ENCODE measurements around the gene GJC1.

The GJC1 gene

GRCh38 chr17:44864831-44865230 is 34.7 kb upstream of the GJC1 start:
- WGBS, 2 experiments: 89 to 90% methylated on average over 10 of the region's 10 CpGs
- H3K27ac ChIP-seq (ENCODE audit: insufficient read depth, low read depth, low read length, poor library complexity, severe bottlenecking): no peak overlapping the region
- peaks cover 31% of the 10 kb centered on the region for H3K36me3 ChIP-seq (ENCODE audit: control insufficient read depth, insufficient read depth, low read length)
- H3K9me3 ChIP-seq (ENCODE audit: control insufficient read depth, low read length): no peaks in the 10 kb centered on the region
- no peaks in the 10 kb centered on the region for H3K27me3 ChIP-seq (ENCODE audit: control insufficient read depth, insufficient read depth, low read length, poor library complexity, severe bottlenecking)
- no peak overlapping the region for H3K4me3 ChIP-seq (ENCODE audit: insufficient read depth, low read depth, low read length)
- H3K4me1 ChIP-seq (ENCODE audit: control insufficient read depth, insufficient read depth, low read length): no peaks in the 10 kb centered on the region

GRCh38 chr17:44863061-44863918 is 33.2 kb upstream of the GJC1 start:
- no peaks in the 10 kb centered on the region for H3K9me3 ChIP-seq (ENCODE audit: control insufficient read depth, low read length)
- H3K27me3 ChIP-seq (ENCODE audit: control insufficient read depth, insufficient read depth, low read length, poor library complexity, severe bottlenecking): no peaks in the 10 kb centered on the region
- WGBS, 2 experiments: 93 to 96% methylated on average over 12 of the region's 12 CpGs
- no peak overlapping the region for H3K27ac ChIP-seq (ENCODE audit: insufficient read depth, low read depth, low read length, poor library complexity, severe bottlenecking)
- H3K36me3 ChIP-seq (ENCODE audit: control insufficient read depth, insufficient read depth, low read length): peaks cover 46% of the 10 kb centered on the region
- H3K4me3 ChIP-seq (ENCODE audit: insufficient read depth, low read depth, low read length): no peak overlapping the region
- H3K4me1 ChIP-seq (ENCODE audit: control insufficient read depth, insufficient read depth, low read length): no peaks in the 10 kb centered on the region

- Histone ChIP-seq H3K4me3 (ENCODE audit: insufficient read depth, low read depth, low read length) (no peak overlapping the region), H3K27me3 (ENCODE audit: control insufficient read depth, insufficient read depth, low read length, poor library complexity, severe bottlenecking) (no peaks in the 10 kb centered on the region), H3K4me1 (ENCODE audit: control insufficient read depth, insufficient read depth, low read length) (no peaks in the 10 kb centered on the region), H3K36me3 (ENCODE audit: control insufficient read depth, insufficient read depth, low read length) (peaks cover 48% of the 10 kb centered on the region), H3K9me3 (ENCODE audit: control insufficient read depth, low read length) (no peaks in the 10 kb centered on the region), H3K27ac (ENCODE audit: insufficient read depth, low read depth, low read length, poor library complexity, severe bottlenecking) (no peak overlapping the region)
- 94 to 95% methylated on average over 9 of the region's 9 CpGs for WGBS, 2 experiments
Measured at GRCh38 chr17:44862278-44862914, 32.3 kb upstream of the GJC1 start.

DNA sequence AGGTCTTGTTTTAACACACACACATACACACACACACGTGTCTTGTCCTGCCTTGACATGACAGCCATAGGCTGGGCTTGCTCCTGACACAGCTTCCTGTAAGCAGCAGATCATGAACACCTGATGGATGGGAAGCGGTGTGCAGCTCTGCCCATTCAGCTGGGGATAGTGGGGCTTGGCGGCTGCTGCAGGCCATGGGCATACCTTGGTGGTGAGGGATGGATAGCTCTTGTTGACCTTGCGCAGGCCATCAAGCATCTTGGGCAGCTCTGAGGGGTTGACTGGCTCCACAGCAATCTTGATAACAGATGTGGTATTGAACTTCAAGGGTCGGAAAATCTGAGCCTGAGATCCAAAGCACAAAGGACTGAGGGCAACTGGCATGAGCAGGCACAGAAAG is 29.6 kb upstream of the GJC1 start:
- Histone ChIP-seq H3K9me3 (ENCODE audit: control insufficient read depth, low read length) (no peaks in the 10 kb centered on the region), H3K27ac (ENCODE audit: insufficient read depth, low read depth, low read length, poor library complexity, severe bottlenecking) (no peak overlapping the region), H3K36me3 (ENCODE audit: control insufficient read depth, insufficient read depth, low read length) (peaks cover 60% of the 10 kb centered on the region), H3K4me3 (ENCODE audit: insufficient read depth, low read depth, low read length) (no peak overlapping the region), H3K27me3 (ENCODE audit: control insufficient read depth, insufficient read depth, low read length, poor library complexity, severe bottlenecking) (no peaks in the 10 kb centered on the region), H3K4me1 (ENCODE audit: control insufficient read depth, insufficient read depth, low read length) (no peaks in the 10 kb centered on the region)
- WGBS, 2 experiments: 92 to 95% methylated on average over 5 of the region's 5 CpGs

DNA sequence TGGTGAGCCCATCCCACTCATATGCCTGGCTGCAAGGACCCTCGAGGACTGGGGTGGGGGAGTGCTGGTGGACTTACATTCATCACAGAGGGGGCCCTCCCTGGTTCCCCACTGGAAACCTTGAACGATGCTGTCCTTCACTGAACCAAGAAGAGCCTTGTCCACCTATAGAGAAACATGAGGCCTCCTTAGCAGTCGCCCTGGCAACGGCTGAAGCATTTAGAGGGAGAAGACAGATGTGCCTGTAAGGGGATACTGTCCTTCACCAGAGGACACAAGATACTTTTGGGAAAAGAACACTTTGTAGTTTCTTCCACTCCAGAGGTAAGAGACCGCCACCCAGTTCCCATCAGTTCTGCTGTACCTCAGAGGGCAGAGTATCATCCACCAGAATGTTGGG is 24.1 kb upstream of the GJC1 start:
- WGBS, 2 experiments: 92 to 94% methylated on average over 5 of the region's 5 CpGs
- H3K36me3 ChIP-seq (ENCODE audit: control insufficient read depth, insufficient read depth, low read length): peaks cover 56% of the 10 kb centered on the region
- H3K27me3 ChIP-seq (ENCODE audit: control insufficient read depth, insufficient read depth, low read length, poor library complexity, severe bottlenecking): no peaks in the 10 kb centered on the region
- no peak overlapping the region for H3K4me3 ChIP-seq (ENCODE audit: insufficient read depth, low read depth, low read length)
- H3K9me3 ChIP-seq (ENCODE audit: control insufficient read depth, low read length): no peaks in the 10 kb centered on the region
- H3K4me1 ChIP-seq (ENCODE audit: control insufficient read depth, insufficient read depth, low read length): no peaks in the 10 kb centered on the region
- no peak overlapping the region for H3K27ac ChIP-seq (ENCODE audit: insufficient read depth, low read depth, low read length, poor library complexity, severe bottlenecking)

DNA sequence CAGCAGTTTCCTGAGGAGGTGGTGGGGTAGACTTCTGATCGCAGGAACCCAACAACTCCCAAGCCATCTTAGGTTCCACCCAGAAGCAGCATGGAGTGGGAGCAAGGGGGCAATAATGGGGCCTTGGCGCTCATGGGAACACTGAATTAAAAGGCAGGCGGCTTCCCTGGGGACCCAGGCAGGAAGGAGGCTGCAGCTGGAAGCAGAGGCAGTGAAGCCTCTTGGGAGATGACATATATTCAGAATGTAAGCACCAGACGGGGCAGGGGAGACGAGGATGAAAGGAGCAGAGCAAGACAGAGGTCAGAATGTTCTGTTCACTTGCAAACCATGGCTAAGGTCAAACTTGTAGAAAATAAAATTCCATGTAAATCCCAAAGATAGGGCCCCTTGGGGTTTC is 20.5 kb upstream of the GJC1 start:
- WGBS, 2 experiments: 96% methylated on average over 5 of the region's 5 CpGs
- no peak overlapping the region for H3K4me3 ChIP-seq (ENCODE audit: insufficient read depth, low read depth, low read length)
- no peak overlapping the region for H3K27ac ChIP-seq (ENCODE audit: insufficient read depth, low read depth, low read length, poor library complexity, severe bottlenecking)
- H3K9me3 ChIP-seq (ENCODE audit: control insufficient read depth, low read length): no peaks in the 10 kb centered on the region
- H3K27me3 ChIP-seq (ENCODE audit: control insufficient read depth, insufficient read depth, low read length, poor library complexity, severe bottlenecking): no peaks in the 10 kb centered on the region
- H3K36me3 ChIP-seq (ENCODE audit: control insufficient read depth, insufficient read depth, low read length): peaks cover 37% of the 10 kb centered on the region
- no peaks in the 10 kb centered on the region for H3K4me1 ChIP-seq (ENCODE audit: control insufficient read depth, insufficient read depth, low read length)

DNA sequence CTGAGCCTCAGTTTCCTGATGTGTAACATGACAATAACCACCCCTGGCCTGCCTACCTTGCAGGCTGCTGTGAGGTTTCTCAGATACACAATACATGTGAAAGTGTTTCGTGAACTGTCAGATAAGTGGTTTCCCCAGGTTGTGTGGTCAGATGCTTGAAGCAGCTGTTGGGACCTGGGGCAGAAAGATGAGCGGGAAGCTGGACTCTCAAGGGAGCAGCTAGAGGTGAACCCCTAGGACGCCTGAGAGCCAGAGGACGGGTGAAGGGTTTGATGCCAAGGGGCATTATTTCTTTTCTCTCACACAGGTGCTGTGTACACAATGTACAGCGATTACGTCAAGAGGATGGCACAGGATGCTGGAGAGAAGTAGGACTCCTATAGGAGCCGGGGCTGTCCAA is 19.9 kb upstream of the GJC1 start:
- H3K27me3 ChIP-seq (ENCODE audit: control insufficient read depth, insufficient read depth, low read length, poor library complexity, severe bottlenecking): no peaks in the 10 kb centered on the region
- WGBS, 2 experiments: 94 to 98% methylated on average over 7 of the region's 7 CpGs
- H3K36me3 ChIP-seq (ENCODE audit: control insufficient read depth, insufficient read depth, low read length): peaks cover 37% of the 10 kb centered on the region
- H3K27ac ChIP-seq (ENCODE audit: insufficient read depth, low read depth, low read length, poor library complexity, severe bottlenecking): no peak overlapping the region
- H3K9me3 ChIP-seq (ENCODE audit: control insufficient read depth, low read length): no peaks in the 10 kb centered on the region
- no peaks in the 10 kb centered on the region for H3K4me1 ChIP-seq (ENCODE audit: control insufficient read depth, insufficient read depth, low read length)
- H3K4me3 ChIP-seq (ENCODE audit: insufficient read depth, low read depth, low read length): no peak overlapping the region

DNA sequence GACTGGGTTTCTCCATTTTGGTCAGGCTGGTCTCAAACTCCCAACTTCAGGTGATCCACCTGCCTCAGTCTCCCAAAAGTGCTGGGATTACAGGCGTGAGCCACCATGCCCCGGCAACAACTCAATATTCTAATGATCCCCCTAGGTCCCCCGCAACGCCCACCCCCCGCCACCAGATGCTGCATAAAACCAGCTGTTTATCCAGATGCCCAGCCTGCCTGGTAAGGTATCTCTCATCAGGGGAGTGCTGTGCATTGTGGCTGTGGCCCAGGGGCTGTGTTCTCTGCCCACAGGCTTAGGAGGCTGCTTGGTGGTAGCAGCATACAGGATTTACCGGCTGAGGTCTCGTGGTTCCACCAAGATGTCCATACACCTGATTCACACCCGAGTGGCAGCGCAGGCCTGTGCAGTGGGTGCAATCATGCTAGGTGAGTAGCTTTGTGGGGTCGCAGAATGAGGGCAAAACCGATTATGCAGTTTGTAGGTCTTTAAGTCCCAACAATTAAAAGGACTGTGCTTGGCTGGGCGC is 18.9 kb upstream of the GJC1 start:
- Histone ChIP-seq H3K36me3 (ENCODE audit: control insufficient read depth, insufficient read depth, low read length) (peaks cover 27% of the 10 kb centered on the region), H3K27me3 (ENCODE audit: control insufficient read depth, insufficient read depth, low read length, poor library complexity, severe bottlenecking) (no peaks in the 10 kb centered on the region), H3K9me3 (ENCODE audit: control insufficient read depth, low read length) (no peaks in the 10 kb centered on the region), H3K4me3 (ENCODE audit: insufficient read depth, low read depth, low read length) (no peak overlapping the region), H3K4me1 (ENCODE audit: control insufficient read depth, insufficient read depth, low read length) (peaks cover 6% of the 10 kb centered on the region), H3K27ac (ENCODE audit: insufficient read depth, low read depth, low read length, poor library complexity, severe bottlenecking) (no peak overlapping the region)
- WGBS, 2 experiments: 93 to 95% methylated on average over 12 of the region's 12 CpGs

DNA sequence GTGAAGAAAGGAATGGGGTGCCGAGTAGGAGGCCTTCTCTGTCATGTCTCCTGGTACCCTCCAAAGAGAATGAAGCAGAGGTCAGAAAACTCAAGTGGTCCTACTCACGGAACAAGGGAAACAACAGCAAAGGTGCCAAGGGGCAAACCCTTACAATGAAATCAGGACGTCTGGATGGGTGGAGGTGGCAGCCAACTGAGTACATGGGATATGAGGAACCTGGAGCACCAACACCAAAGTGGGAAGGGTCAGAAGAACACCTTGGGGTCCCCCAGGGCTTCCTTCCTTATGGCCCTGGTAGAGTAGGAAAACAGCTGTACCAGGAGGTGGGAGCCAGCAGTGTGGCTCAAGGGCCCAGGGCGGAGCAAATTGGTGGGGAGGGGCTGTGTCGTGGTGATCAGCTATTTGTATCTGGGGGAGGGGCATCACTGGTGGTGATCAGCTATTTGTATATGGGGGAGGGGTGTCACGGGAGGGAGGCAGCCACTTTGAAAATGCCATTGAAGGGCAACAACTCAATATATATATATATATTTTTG is 18.2 kb upstream of the GJC1 start:
- no peaks in the 10 kb centered on the region for H3K27me3 ChIP-seq (ENCODE audit: control insufficient read depth, insufficient read depth, low read length, poor library complexity, severe bottlenecking)
- H3K36me3 ChIP-seq (ENCODE audit: control insufficient read depth, insufficient read depth, low read length): peaks cover 20% of the 10 kb centered on the region
- no peak overlapping the region for H3K4me3 ChIP-seq (ENCODE audit: insufficient read depth, low read depth, low read length)
- no peak overlapping the region for H3K27ac ChIP-seq (ENCODE audit: insufficient read depth, low read depth, low read length, poor library complexity, severe bottlenecking)
- peaks cover 7% of the 10 kb centered on the region for H3K4me1 ChIP-seq (ENCODE audit: control insufficient read depth, insufficient read depth, low read length)
- H3K9me3 ChIP-seq (ENCODE audit: control insufficient read depth, low read length): no peaks in the 10 kb centered on the region
- 78 to 80% methylated on average over 5 of the region's 6 CpGs for WGBS, 2 experiments

- Histone ChIP-seq H3K9me3 (ENCODE audit: control insufficient read depth, low read length) (no peaks in the 10 kb centered on the region), H3K27ac (ENCODE audit: insufficient read depth, low read depth, low read length, poor library complexity, severe bottlenecking) (no peak within 1 kb of the TSS), H3K36me3 (ENCODE audit: control insufficient read depth, insufficient read depth, low read length) (peaks cover 15% of the 10 kb centered on the region), H3K27me3 (ENCODE audit: control insufficient read depth, insufficient read depth, low read length, poor library complexity, severe bottlenecking) (no peaks in the 10 kb centered on the region), H3K4me1 (ENCODE audit: control insufficient read depth, insufficient read depth, low read length) (peaks cover 13% of the 10 kb centered on the region), H3K4me3 (ENCODE audit: insufficient read depth, low read depth, low read length) (no peak within 1 kb of the TSS)
- WGBS, 2 experiments: 85 to 94% methylated on average over 2 of the region's 2 CpGs
Measured at GRCh38 chr17:44847586-44847985, 17.5 kb upstream of the GJC1 start, which contains the start of gene HIGD1B. Gene HIGD1B, plus strand, starts transcription at chr17:44847883. Its CDS starts 270 bp downstream, at chr17:44848153.
